Measurements from ENCODE around the gene ITSN2.

Gene ITSN2

GRCh38 chr2:24269265-24269664 lies 91.1 kb downstream of the ITSN2 start:
- DNase-seq (ENCODE audit: low read depth) = no peak

GRCh38 chr2:24265212-24265611 lies 95.1 kb downstream of the ITSN2 start:
- no peak for DNase-seq (ENCODE audit: low read depth)

- no peak for DNase-seq (ENCODE audit: low read depth)
Observed at GRCh38 chr2:24262421-24262970, 97.8 kb downstream of the ITSN2 start.

GRCh38 chr2:24261441-24261840 lies 98.9 kb downstream of the ITSN2 start:
- no peak for DNase-seq (ENCODE audit: low read depth)

- no peak for DNase-seq (ENCODE audit: low read depth)
Observed at GRCh38 chr2:24259316-24259715, 101.0 kb downstream of the ITSN2 start.

- no peak for DNase-seq (ENCODE audit: low read depth)
Observed at GRCh38 chr2:24258718-24259117, 101.6 kb downstream of the ITSN2 start.

GRCh38 chr2:24253303-24253919 lies 106.9 kb downstream of the ITSN2 start:
- DNase-seq (ENCODE audit: low read depth) = no peak

GRCh38 chr2:24247592-24247991 lies 112.7 kb downstream of the ITSN2 start:
- no peak for DNase-seq (ENCODE audit: low read depth)

- DNase-seq (ENCODE audit: low read depth) = no peak
Observed at GRCh38 chr2:24247164-24247563, 113.2 kb downstream of the ITSN2 start.

- no peak for DNase-seq (ENCODE audit: low read depth)
Observed at GRCh38 chr2:24245986-24246776, 114.2 kb downstream of the ITSN2 start.

- DNase-seq (ENCODE audit: low read depth) = no peak
Observed at GRCh38 chr2:24241528-24241927, 118.8 kb downstream of the ITSN2 start.

- DNase-seq (ENCODE audit: low read depth) = no peak
Observed at GRCh38 chr2:24239553-24239952, 120.8 kb downstream of the ITSN2 start.

GRCh38 chr2:24238158-24238557 lies 122.2 kb downstream of the ITSN2 start:
- no peak for DNase-seq (ENCODE audit: low read depth)

- no peak for DNase-seq (ENCODE audit: low read depth)
Observed at GRCh38 chr2:24237313-24237712, 123.0 kb downstream of the ITSN2 start.

GRCh38 chr2:24233321-24233720 lies 127.0 kb downstream of the ITSN2 start:
- DNase-seq (ENCODE audit: low read depth) = no peak

- DNase-seq (ENCODE audit: low read depth) = no peak
Observed at GRCh38 chr2:24231461-24231881, 128.9 kb downstream of the ITSN2 start.

- no peak for DNase-seq (ENCODE audit: low read depth)
Observed at GRCh38 chr2:24228470-24228869, 131.9 kb downstream of the ITSN2 start.

- no peak for DNase-seq (ENCODE audit: low read depth)
Observed at GRCh38 chr2:24225499-24226242, 134.7 kb downstream of the ITSN2 start.

- DNase-seq (ENCODE audit: low read depth) = no peak
Observed at GRCh38 chr2:24222946-24223345, 137.4 kb downstream of the ITSN2 start.

GRCh38 chr2:24221343-24222050 lies 138.8 kb downstream of the ITSN2 start:
- DNase-seq (ENCODE audit: low read depth) = no peak

GRCh38 chr2:24220554-24221291 lies 139.6 kb downstream of the ITSN2 start:
- no peak for DNase-seq (ENCODE audit: low read depth)
